OCI-LY3 (cell line): ENCODE data around the gene CCDC9B.

Experiments
- H2AFZ ChIP-seq: fragments of 200-600, 300-600 bp; shearing (Covaris generic); 2 replicates; pipeline ENCODE4 v1.6.0; 2014; ENCODE audit warnings: antibody characterized with exemption, low read depth, low read length
- H3K27ac ChIP-seq: fragments of 200-600, 300-600 bp; sonication (generic); 2 replicates; pipeline ENCODE4 v1.5.1; 2014; ENCODE audit warnings: mild to moderate bottlenecking, low read length, moderate library complexity, mixed read lengths
- H3K27me3 ChIP-seq: fragments of 200-600, 300-600 bp; sonication (generic); 2 replicates; pipeline ENCODE4 v1.6.1; 2014; ENCODE audit warnings: low read depth, low read length, mixed read lengths
- H3K36me3 ChIP-seq: fragments of 200-600, 300-600 bp; sonication (generic); replicated peaks from 2 replicates; pipeline ENCODE3; 2014; ENCODE audit warnings: low read depth, low read length, mixed read lengths
- H3K4me1 ChIP-seq: fragments of 300-600, 200-600 bp; sonication (generic); 2 replicates; pipeline ENCODE4 v1.6.1; 2014; ENCODE audit warnings: low read length, mixed read lengths
- H3K4me2 ChIP-seq: fragments of 200-600, 300-600 bp; sonication (generic); 2 replicates; pipeline ENCODE4 v1.6.1; 2014; ENCODE audit warnings: low read length, mixed read lengths
- H3K4me3 ChIP-seq: fragments of 300-600, 200-600 bp; sonication (generic); 2 replicates; pipeline ENCODE4 v1.5.1; 2014; ENCODE audit warnings: antibody characterized with exemption, mild to moderate bottlenecking, low read length, moderate library complexity
- H3K79me2 ChIP-seq: fragments of 300-600, 200-600 bp; shearing (Covaris generic); 2 replicates; pipeline ENCODE4 v1.6.1; 2014; ENCODE audit warnings: mild to moderate bottlenecking, low read length, mixed read lengths
- H3K9ac ChIP-seq: fragments of 300-600, 200-600 bp; shearing (Covaris generic); 2 replicates; pipeline ENCODE4 v1.6.0; 2014; ENCODE audit warnings: mild to moderate bottlenecking, low read length, moderate library complexity
- H3K9me3 ChIP-seq: fragments of 200-600, 300-600 bp; shearing (Covaris generic); 2 replicates; pipeline ENCODE4 v1.6.1; 2014; ENCODE audit warnings: low read length, mixed read lengths; ENCODE audit not compliant: insufficient read depth
- H4K20me1 ChIP-seq: fragments of 200-600, 300-600 bp; sonication (generic); 2 replicates; pipeline ENCODE4 v1.6.1; 2016; ENCODE audit warnings: low read length, mixed read lengths; ENCODE audit not compliant: insufficient read depth
- EZH2phosphoT487 ChIP-seq: fragments of 200-600 bp; shearing (Covaris generic); IDR thresholded peaks from 2 replicates; pipeline ENCODE4 v1.6.1; 2018; ENCODE audit warnings: antibody characterized with exemption, mixed run types, low read depth
- TF ChIP-seq, protein P1 (sequence below): fragments of 200-600, 300-600 bp; sonication (generic); IDR thresholded peaks from 2 replicates; pipeline ENCODE4 v1.5.1; 2014; ENCODE audit warnings: antibody characterized with exemption, low read length, low read depth

The CCDC9B gene

DNA sequence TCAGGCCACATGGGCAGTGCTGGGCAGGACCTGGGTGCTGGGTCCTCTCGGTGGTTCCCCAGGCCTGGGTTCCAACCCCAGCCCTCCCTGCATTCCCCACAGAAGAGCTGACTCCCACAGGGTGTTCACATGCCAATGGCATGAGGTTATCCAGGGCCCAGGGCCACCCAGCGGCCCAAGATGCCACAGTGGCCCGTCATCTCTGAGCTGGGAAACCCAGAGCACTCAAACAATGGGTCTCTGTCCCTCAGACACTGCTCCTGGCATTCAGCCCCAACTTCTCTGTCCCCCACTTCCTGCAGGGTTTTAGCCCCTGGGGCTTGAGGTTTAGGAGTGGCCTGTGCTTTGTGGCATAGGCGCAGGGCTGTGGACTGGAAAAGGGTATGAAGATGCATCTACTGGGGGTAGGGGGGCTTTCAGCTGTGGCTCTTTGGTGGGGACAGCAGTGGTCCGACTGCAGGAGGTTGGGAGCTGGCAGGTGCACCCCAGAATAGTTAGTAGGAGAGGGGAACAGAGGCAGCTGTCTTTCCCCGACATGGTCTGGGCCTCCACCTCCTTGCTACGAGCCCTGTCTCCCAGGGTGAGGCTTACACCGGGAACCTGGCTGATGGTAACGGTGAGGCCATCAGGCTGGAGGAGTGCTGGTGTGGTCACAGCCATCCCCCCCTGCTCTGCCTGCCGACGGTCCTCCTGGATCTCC lies 1.7 kb downstream of the CCDC9B start:
- TF ChIP-seq EZH2phosphoT487, result no peak
- TF ChIP-seq, protein P1, sequence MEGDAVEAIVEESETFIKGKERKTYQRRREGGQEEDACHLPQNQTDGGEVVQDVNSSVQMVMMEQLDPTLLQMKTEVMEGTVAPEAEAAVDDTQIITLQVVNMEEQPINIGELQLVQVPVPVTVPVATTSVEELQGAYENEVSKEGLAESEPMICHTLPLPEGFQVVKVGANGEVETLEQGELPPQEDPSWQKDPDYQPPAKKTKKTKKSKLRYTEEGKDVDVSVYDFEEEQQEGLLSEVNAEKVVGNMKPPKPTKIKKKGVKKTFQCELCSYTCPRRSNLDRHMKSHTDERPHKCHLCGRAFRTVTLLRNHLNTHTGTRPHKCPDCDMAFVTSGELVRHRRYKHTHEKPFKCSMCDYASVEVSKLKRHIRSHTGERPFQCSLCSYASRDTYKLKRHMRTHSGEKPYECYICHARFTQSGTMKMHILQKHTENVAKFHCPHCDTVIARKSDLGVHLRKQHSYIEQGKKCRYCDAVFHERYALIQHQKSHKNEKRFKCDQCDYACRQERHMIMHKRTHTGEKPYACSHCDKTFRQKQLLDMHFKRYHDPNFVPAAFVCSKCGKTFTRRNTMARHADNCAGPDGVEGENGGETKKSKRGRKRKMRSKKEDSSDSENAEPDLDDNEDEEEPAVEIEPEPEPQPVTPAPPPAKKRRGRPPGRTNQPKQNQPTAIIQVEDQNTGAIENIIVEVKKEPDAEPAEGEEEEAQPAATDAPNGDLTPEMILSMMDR, result no peak
- H3K9ac ChIP-seq, result no peak overlapping the region
- H3K27ac ChIP-seq, result no peak overlapping the region
- no peak overlapping the region for H3K4me2 ChIP-seq
- H3K27me3 ChIP-seq, result no peaks in the 10 kb centered on the region
- H3K79me2 ChIP-seq, result no peaks in the 10 kb centered on the region
- no peaks in the 10 kb centered on the region for H3K9me3 ChIP-seq
- no peaks in the 10 kb centered on the region for H3K36me3 ChIP-seq
- H3K4me1 ChIP-seq, result peaks cover 21% of the 10 kb centered on the region
- H3K4me3 ChIP-seq, result no peak overlapping the region
- no peak overlapping the region for H2AFZ ChIP-seq
- H4K20me1 ChIP-seq, result no peaks in the 10 kb centered on the region

DNA sequence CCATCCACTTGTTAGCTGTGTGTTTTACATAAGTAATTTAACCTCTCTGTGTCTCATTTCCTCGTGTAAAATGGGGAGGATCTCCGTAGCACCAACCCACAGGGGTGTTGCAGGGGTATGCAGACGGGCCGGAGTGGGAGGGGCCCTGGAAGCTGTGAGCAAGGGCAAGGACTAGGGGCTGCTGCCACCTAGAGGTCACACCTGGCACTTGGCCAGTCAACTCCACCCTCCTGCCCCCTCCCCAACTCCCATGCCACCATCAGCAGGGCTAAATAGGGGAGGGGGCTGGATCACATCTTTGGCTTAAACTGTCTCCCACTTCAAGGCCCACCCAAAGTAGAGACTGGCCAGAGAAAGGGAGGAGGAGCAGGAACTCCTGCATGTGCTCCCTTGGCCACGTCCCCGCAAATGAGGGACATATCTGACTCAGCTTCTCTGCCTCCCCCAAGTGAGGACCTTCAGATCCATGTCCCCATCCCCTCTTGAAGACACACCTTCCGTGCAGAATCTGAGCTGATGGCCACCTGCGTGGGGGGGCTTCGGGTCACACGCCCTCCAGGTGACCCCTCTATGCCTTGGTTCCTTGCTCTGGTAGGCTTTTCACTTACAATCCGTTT lies 2.6 kb downstream of the CCDC9B start:
- TF ChIP-seq, protein P1, result peak; percentile 93
- no peak for TF ChIP-seq EZH2phosphoT487
- Histone ChIP-seq H3K9me3 (no peaks in the 10 kb centered on the region), H3K36me3 (no peaks in the 10 kb centered on the region), H4K20me1 (no peaks in the 10 kb centered on the region), H3K4me3 (peak overlapping the region; percentile 39), H3K79me2 (no peaks in the 10 kb centered on the region), H3K27ac (no peak overlapping the region), H3K27me3 (no peaks in the 10 kb centered on the region), H3K4me2 (peak overlapping the region; percentile 71), H3K4me1 (peaks cover 27% of the 10 kb centered on the region), H3K9ac (no peak overlapping the region), H2AFZ (0 out of 2 replicates have a peak overlapping the region, but pooled peaks have one; percentile 10)

DNA sequence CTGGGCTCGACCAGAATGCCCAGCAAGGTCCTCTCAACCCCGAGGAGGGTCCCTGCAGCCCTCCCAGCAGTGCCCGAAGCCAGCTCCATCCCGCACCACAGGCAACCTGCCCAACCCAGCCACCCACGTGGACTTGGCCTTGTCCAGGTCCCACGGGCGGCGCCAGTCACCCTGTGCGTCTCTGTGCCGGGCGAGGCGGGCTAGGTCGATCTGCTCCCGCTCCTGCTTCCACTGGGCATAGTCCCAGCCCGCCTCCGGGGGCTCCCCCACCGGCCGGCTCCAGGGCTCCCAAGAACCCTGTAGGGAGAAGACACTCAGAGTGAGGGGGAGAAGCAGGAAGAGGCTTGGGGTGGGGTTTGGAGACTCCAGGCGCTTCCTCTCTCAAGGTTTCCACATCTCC lies 3.1 kb downstream of the CCDC9B start:
- H3K4me1 ChIP-seq, result peaks cover 27% of the 10 kb centered on the region
- TF ChIP-seq, protein P1, result no peak
- no peaks in the 10 kb centered on the region for H4K20me1 ChIP-seq
- 0 out of 2 replicates have a peak overlapping the region, but pooled peaks have one; percentile 10 for H2AFZ ChIP-seq
- H3K27ac ChIP-seq, result no peak overlapping the region
- no peaks in the 10 kb centered on the region for H3K27me3 ChIP-seq
- H3K4me3 ChIP-seq, result peak overlapping the region; percentile 39
- no peaks in the 10 kb centered on the region for H3K36me3 ChIP-seq
- H3K79me2 ChIP-seq, result no peaks in the 10 kb centered on the region
- H3K9me3 ChIP-seq, result no peaks in the 10 kb centered on the region
- H3K9ac ChIP-seq, result no peak overlapping the region
- H3K4me2 ChIP-seq, result peak overlapping the region; percentile 71

DNA sequence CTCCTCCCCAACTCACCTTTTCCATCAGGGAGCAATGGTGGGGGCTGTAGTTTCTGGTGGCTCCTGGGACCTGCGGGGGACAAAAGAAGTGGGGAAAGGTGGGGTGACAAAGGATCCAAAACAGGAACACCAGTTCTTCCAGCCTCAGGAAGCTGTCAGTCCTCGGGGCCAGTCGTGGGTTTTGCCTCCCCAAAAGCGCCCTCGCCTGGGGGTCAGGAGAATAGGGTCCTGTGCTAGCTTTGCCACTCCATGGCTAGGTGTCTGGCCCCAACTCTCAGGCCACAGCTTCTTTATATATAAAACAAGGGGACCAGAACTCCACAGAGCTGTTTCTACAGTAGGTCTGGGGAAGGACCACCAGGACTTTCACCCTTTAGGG lies 4.0 kb downstream of the CCDC9B start:
- H2AFZ ChIP-seq, result peak overlapping the region; percentile 75
- H3K36me3 ChIP-seq, result no peaks in the 10 kb centered on the region
- H3K27me3 ChIP-seq, result no peaks in the 10 kb centered on the region
- H3K79me2 ChIP-seq, result no peaks in the 10 kb centered on the region
- no peaks in the 10 kb centered on the region for H3K9me3 ChIP-seq
- no peaks in the 10 kb centered on the region for H4K20me1 ChIP-seq
- no peak overlapping the region for H3K27ac ChIP-seq
- peak overlapping the region; percentile 47 for H3K9ac ChIP-seq
- TF ChIP-seq, protein P1, result peak; percentile 77
- no peak for TF ChIP-seq EZH2phosphoT487
- H3K4me1 ChIP-seq, result peaks cover 27% of the 10 kb centered on the region
- peak overlapping the region; percentile 76 for H3K4me3 ChIP-seq
- peak overlapping the region; percentile 79 for H3K4me2 ChIP-seq
